ENCODE results near the gene SIAE.

The SIAE gene

GRCh38 chr11:124673333-124674167 is at the start of gene SIAE, which contains the start of gene SPA17:
SIAE (minus strand) TSS chr11:124673739; CDS start chr11:124673708, 31 bp downstream.
SPA17 (plus strand) TSS chr11:124673904; CDS start chr11:124675265, 1,361 bp downstream.
- DNase-seq (ENCODE audit: low read depth in 3 of 3), result peak; percentile 65 to 70 (median 67)

- DNase-seq (ENCODE audit: low read depth in 3 of 3), result no peak
These were observed 48.6 kb upstream of the SIAE start for GRCh38 chr11:124722176-124722575.

- no peak for DNase-seq (ENCODE audit: low read depth in 3 of 3)
These were observed 46.0 kb upstream of the SIAE start for GRCh38 chr11:124719534-124719933.

GRCh38 chr11:124718801-124719200 is 45.3 kb upstream of the SIAE start:
- no peak for DNase-seq (ENCODE audit: low read depth in 3 of 3)

GRCh38 chr11:124717786-124718651 is 44.5 kb upstream of the SIAE start:
- no peak for DNase-seq (ENCODE audit: low read depth in 3 of 3)

- no peak for DNase-seq (ENCODE audit: low read depth in 3 of 3)
These were observed 43.9 kb upstream of the SIAE start for GRCh38 chr11:124717421-124717785.

GRCh38 chr11:124716591-124716990 is 43.1 kb upstream of the SIAE start:
- no peak for DNase-seq (ENCODE audit: low read depth in 3 of 3)

GRCh38 chr11:124712392-124712791 is 38.9 kb upstream of the SIAE start:
- DNase-seq (ENCODE audit: low read depth in 3 of 3), result no peak

GRCh38 chr11:124707829-124708228 is 34.3 kb upstream of the SIAE start:
- no peak for DNase-seq (ENCODE audit: low read depth in 3 of 3)

GRCh38 chr11:124700028-124700427 is 26.5 kb upstream of the SIAE start:
- DNase-seq (ENCODE audit: low read depth in 3 of 3), result no peak

GRCh38 chr11:124699547-124699946 is 26.0 kb upstream of the SIAE start:
- no peak for DNase-seq (ENCODE audit: low read depth in 3 of 3)

- no peak for DNase-seq (ENCODE audit: low read depth in 3 of 3)
These were observed 19.6 kb upstream of the SIAE start for GRCh38 chr11:124693142-124693541.

- DNase-seq (ENCODE audit: low read depth in 3 of 3), result no peak
These were observed 8.9 kb upstream of the SIAE start for GRCh38 chr11:124682443-124682842.

- DNase-seq (ENCODE audit: low read depth in 3 of 3), result no peak
These were observed 7.9 kb upstream of the SIAE start for GRCh38 chr11:124681421-124681820.

GRCh38 chr11:124678416-124678815 is 4.9 kb upstream of the SIAE start:
- no peak for DNase-seq (ENCODE audit: low read depth in 3 of 3)

- no peak for DNase-seq (ENCODE audit: low read depth in 3 of 3)
These were observed 2.8 kb upstream of the SIAE start for GRCh38 chr11:124676386-124676785.

- no peak for DNase-seq (ENCODE audit: low read depth in 3 of 3)
These were observed 1.0 kb upstream of the SIAE start for GRCh38 chr11:124674571-124674970.

- no peak for DNase-seq (ENCODE audit: low read depth in 3 of 3)
These were observed 604 bp upstream of the SIAE start for GRCh38 chr11:124674168-124674517.

GRCh38 chr11:124672536-124673215 is 863 bp downstream of the SIAE start:
- no peak for DNase-seq (ENCODE audit: low read depth in 3 of 3)

- peak in 2 of 3 experiments; percentile 8 to 13 for DNase-seq (ENCODE audit: low read depth in 3 of 3)
These were observed 2.8 kb downstream of the SIAE start for GRCh38 chr11:124670732-124671131.

- no peak for DNase-seq (ENCODE audit: low read depth in 3 of 3)
These were observed 4.3 kb downstream of the SIAE start for GRCh38 chr11:124669193-124669592.

- DNase-seq (ENCODE audit: low read depth in 3 of 3), result no peak
These were observed 5.9 kb downstream of the SIAE start for GRCh38 chr11:124667601-124668000.
